ENCODE results near the gene EDEM2. TPM values are rescaled to one million over a fixed set of nuclear protein-coding genes. Genes with fewer than 3 reads are reported as not detected.

The EDEM2 gene
- total RNA-seq, 1 experiment from 2014 or later = 34.7 TPM

- no peaks in the 10 kb centered on the region; the same call in 1 of the 2 replicates for H3K36me3 ChIP-seq (ENCODE audit: control insufficient read depth, insufficient read depth, low read length)
- peak; percentile 98 for ATAC-seq
- H3K27me3 ChIP-seq (ENCODE audit: control insufficient read depth, insufficient read depth, low read length) = no peaks in the 10 kb centered on the region
- intact Hi-C loops (cut with micrococcal nuclease; ENCODE audit: unreplicated experiment) = loop anchor here (10.0 kb wide), 1 partner anchor 218 kb away; the partner anchor contains the start of genes ACSS2 and GGT7
- H3K27ac ChIP-seq (ENCODE audit: low read length) = peak within 1 kb of the TSS; percentile 89
- no TSS peak for BruUV-seq (replicated peaks)
- peak; percentile 75 for DNase-seq (ENCODE audit: low read depth, low spot score)
- CTCF ChIA-PET = no interaction called here
- in situ Hi-C loops (cut with HindIII; ENCODE audit: low pct_unique_long_range_greater_than_20kb, low sequenced_read_pairs) = no loop called here
- no peaks in the 10 kb centered on the region for H3K9me3 ChIP-seq (ENCODE audit: control insufficient read depth, insufficient read depth, low read depth, low read length)
- peak within 1 kb of the TSS; percentile 78 to 85 for H3K4me3 ChIP-seq (ENCODE audit: low read depth in 2 of 2, low read length in 2 of 2)
- POLR2A ChIA-PET = no interaction called here
- peaks cover 14% of the 10 kb centered on the region for H3K4me1 ChIP-seq (ENCODE audit: control insufficient read depth, insufficient read depth, low read length)
- TF ChIP-seq POLR2AphosphoS5 (IDR thresholded peaks at IDR 0.05; ENCODE audit: low read depth, low read length) = peak; percentile 95
- peak; percentile 99 for TF ChIP-seq CTCF (IDR thresholded peaks at IDR 0.05)
- TF ChIP-seq REST (IDR thresholded peaks at IDR 0.05; ENCODE audit: insufficient read depth in 1 of 2, low read depth in 2 of 2, low read length in 1 of 2) = no peak
- peak; percentile 95 for TF ChIP-seq SIN3A (IDR thresholded peaks at IDR 0.05; ENCODE audit: borderline replicate concordance, insufficient read depth, low read depth, low read length)
- TF ChIP-seq TCF7L2 (IDR thresholded peaks at IDR 0.05; ENCODE audit: low read depth, low read length) = 0 out of 2 replicates have a peak, but pooled peaks have one; percentile 15
Observed at GRCh38 chr20:35092524-35093266, 54.4 kb downstream of the EDEM2 start, which contains the start of gene TRPC4AP. TSS of gene TRPC4AP (minus strand) at chr20:35092807. CDS start at chr20:35092781, 26 bp downstream.

GRCh38 chr20:35091816-35092523, 55.2 kb downstream of the EDEM2 start:
- TSS peak; percentile 86 for BruUV-seq (replicated peaks)

More at GRCh38 chr20:35091816-35092523, 55.2 kb downstream of the EDEM2 start:
- no peaks in the 10 kb centered on the region; the same call in 1 of the 2 replicates for H3K36me3 ChIP-seq (ENCODE audit: control insufficient read depth, insufficient read depth, low read length)
- no peaks in the 10 kb centered on the region for H3K9me3 ChIP-seq (ENCODE audit: control insufficient read depth, insufficient read depth, low read depth, low read length)
- in situ Hi-C loops (cut with HindIII; ENCODE audit: low pct_unique_long_range_greater_than_20kb, low sequenced_read_pairs) (no loop called here), intact Hi-C loops (cut with micrococcal nuclease; ENCODE audit: unreplicated experiment) (loop anchor here (10.0 kb wide), 1 partner anchor 217 kb away; the partner anchor contains the start of genes ACSS2 and GGT7)
- DNase-seq (ENCODE audit: low read depth, low spot score) (no peak), ATAC-seq (peak; percentile 59)
- H3K4me1 ChIP-seq (ENCODE audit: control insufficient read depth, insufficient read depth, low read length) = peaks cover 15% of the 10 kb centered on the region
- H3K27me3 ChIP-seq (ENCODE audit: control insufficient read depth, insufficient read depth, low read length) = no peaks in the 10 kb centered on the region
- ChIA-PET CTCF (no interaction called here), POLR2A (no interaction called here)
- H3K4me3 ChIP-seq (ENCODE audit: low read depth in 2 of 2, low read length in 2 of 2) = peak overlapping the region; percentile 78 to 85
- peak overlapping the region; percentile 89 for H3K27ac ChIP-seq (ENCODE audit: low read length)
- TF ChIP-seq CTCF (IDR thresholded peaks at IDR 0.05) (no peak), POLR2AphosphoS5 (IDR thresholded peaks at IDR 0.05; ENCODE audit: low read depth, low read length) (no peak), SIN3A (IDR thresholded peaks at IDR 0.05; ENCODE audit: borderline replicate concordance, insufficient read depth, low read depth, low read length) (no peak), TCF7L2 (IDR thresholded peaks at IDR 0.05; ENCODE audit: low read depth, low read length) (no peak), REST (IDR thresholded peaks at IDR 0.05; ENCODE audit: insufficient read depth in 1 of 2, low read depth in 2 of 2, low read length in 1 of 2) (no peak)

Data from Panc1 (cell line).